Left ventricle myocardium inferior (tissue), 1 donor: Measurements from ENCODE around the gene PTPN11. TPM values are rescaled to one million over a fixed set of nuclear protein-coding genes. Genes with fewer than 3 reads are reported as not detected.
"Not testable (repeated sequence)": the region's sequence is repeated elsewhere in the genome, so short reads cannot be mapped to it uniquely, and the experiment has no call there.

Source experiments
- DNase-seq: peaks from one replicate; pipeline ENCODE4 v3.0.0-alpha.2; 2020
- H3K27ac ChIP-seq: fragments of 200-600 bp; replicated peaks from 2 replicates; pipeline ENCODE4 v1.8.0; 2021
- H3K27me3 ChIP-seq: fragments of 200-600 bp; 2 replicates; pipeline ENCODE4 v1.8.0; 2021; ENCODE audit warnings: low read depth
- H3K36me3 ChIP-seq: fragments of 200-600 bp; 2 replicates; pipeline ENCODE4 v1.8.0; 2021
- H3K4me1 ChIP-seq: fragments of 200-600 bp; 2 replicates; pipeline ENCODE4 v1.8.0; 2021
- H3K4me3 ChIP-seq: fragments of 200-600 bp; 2 replicates; pipeline ENCODE4 v1.8.0; 2021; ENCODE audit warnings: mild to moderate bottlenecking, moderate library complexity
- H3K9me3 ChIP-seq: fragments of 200-600 bp; replicated peaks from 2 replicates; pipeline ENCODE4 v1.8.0; 2021
- CTCF ChIP-seq: fragments of 200-600 bp; IDR thresholded peaks from 2 replicates; pipeline ENCODE4 v1.8.0; 2021; ENCODE audit warnings: antibody characterized with exemption, mild to moderate bottlenecking, borderline replicate concordance
- intact Hi-C: fragments of 100-400 bp; cut with micrococcal nuclease; formaldehyde crosslinking; loops from one replicate; pipeline ENCODE4 v1.11.0; 2022
- total RNA-seq: library from RNA; stranded (reverse); fragmentation: NEBNext Ultra II Directional; extraction: Animal tissue kit (Norgen Biotek cat#: 25700); gene quantifications from one replicate; pipeline ENCODE4 v1.2.1, GENCODE V29; 2021
- donor health status: DM: no; HTN: yes; CAD: no; lungs with severe emphysema.

PTPN11 gene
- total RNA-seq, 1 donor from 2014 or later, result 139 TPM

GRCh38 chr12:112389228-112389627, 29.5 kb upstream of the PTPN11 start:
- no peak overlapping the region for H3K4me3 ChIP-seq
- intact Hi-C loops, result no loop called here
- H3K9me3 ChIP-seq, result no peaks in the 10 kb centered on the region
- no peak for DNase-seq
- no peak overlapping the region for H3K27ac ChIP-seq
- H3K4me1 ChIP-seq, result peaks cover 8% of the 10 kb centered on the region
- TF ChIP-seq CTCF, result no peak
- no peaks in the 10 kb centered on the region for H3K27me3 ChIP-seq
- no peaks in the 10 kb centered on the region for H3K36me3 ChIP-seq

- H3K27me3 ChIP-seq, H3K36me3 ChIP-seq, H3K9me3 ChIP-seq, DNase-seq, H3K27ac ChIP-seq, H3K4me3 ChIP-seq, H3K4me1 ChIP-seq, intact Hi-C loops: not testable (repeated sequence)
Measured at GRCh38 chr12:112389922-112390654, 28.7 kb upstream of the PTPN11 start.

GRCh38 chr12:112393328-112393727, 25.4 kb upstream of the PTPN11 start:
- Histone ChIP-seq H3K9me3 (peaks cover 8% of the 10 kb centered on the region), H3K27ac (no peak overlapping the region), H3K4me3 (no peak overlapping the region), H3K27me3 (no peaks in the 10 kb centered on the region), H3K36me3 (no peaks in the 10 kb centered on the region), H3K4me1 (no peaks in the 10 kb centered on the region)
- TF ChIP-seq CTCF, result no peak
- intact Hi-C loops, result no loop called here
- no peak for DNase-seq

- Histone ChIP-seq H3K36me3 (peaks cover 24% of the 10 kb centered on the region), H3K27ac (no peak overlapping the region), H3K4me3 (no peak overlapping the region), H3K4me1 (no peaks in the 10 kb centered on the region), H3K9me3 (no peaks in the 10 kb centered on the region), H3K27me3 (no peaks in the 10 kb centered on the region)
- no peak for DNase-seq
- intact Hi-C loops, result no loop called here
- no peak for TF ChIP-seq CTCF
Measured at GRCh38 chr12:112401054-112401453, 17.7 kb upstream of the PTPN11 start.

GRCh38 chr12:112401903-112402498, 16.7 kb upstream of the PTPN11 start:
- intact Hi-C loops, result no loop called here
- Histone ChIP-seq H3K4me1 (peaks cover 2% of the 10 kb centered on the region), H3K27me3 (no peaks in the 10 kb centered on the region), H3K27ac (no peak overlapping the region), H3K4me3 (no peak overlapping the region), H3K9me3 (no peaks in the 10 kb centered on the region), H3K36me3 (peaks cover 33% of the 10 kb centered on the region)
- no peak for TF ChIP-seq CTCF
- no peak for DNase-seq
